Measurements from ENCODE around the gene BBS9. TPM values are rescaled to one million over a fixed set of nuclear protein-coding genes. Genes with fewer than 3 reads are reported as not detected.

The BBS9 gene
- total RNA-seq, 1 experiment from 2014 or later, result 26.4 TPM

DNA sequence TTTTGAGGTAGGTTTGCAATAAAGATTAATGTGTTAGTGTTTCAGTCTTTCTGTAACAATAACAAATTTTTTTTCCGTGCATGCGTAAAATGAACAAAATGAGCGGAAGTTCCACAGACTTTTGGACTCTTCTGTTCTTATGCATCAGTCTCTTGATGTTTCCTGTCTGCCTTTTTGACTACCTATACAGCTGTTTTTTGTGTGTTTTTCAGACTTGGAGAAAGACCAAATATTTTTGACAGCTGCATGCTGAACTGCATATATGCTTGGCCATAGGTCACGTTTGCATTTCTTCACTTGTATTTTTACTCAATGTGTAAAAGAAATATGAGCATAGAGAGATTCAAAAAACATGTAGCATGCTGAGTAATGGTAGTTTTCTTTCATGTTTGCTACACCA is 119.3 kb downstream of the BBS9 start:
- no CpG with 5 or more reads among the region's 4 CpGs for WGBS (ENCODE audit: extremely low coverage, insufficient read length, low lambda C conversion rate)

More for the DNA sequence above, 119.3 kb downstream of the BBS9 start:
- 0 out of 7 replicates have a peak, but pooled peaks cover 0 to 3% (median 0%) of the 10 kb centered on the region in 3 experiments for H3K36me3 Mint-ChIP-seq (ENCODE audit: insufficient read depth in 1 of 3, low read depth in 3 of 3)
- H3K56ac ChIP-seq (ENCODE audit: insufficient read length, low read depth, low read length), result no peak overlapping the region
- no peak overlapping the region for H4K8ac ChIP-seq (replicated peaks; ENCODE audit: insufficient read length, low read depth, low read length)
- H3K9me3 Mint-ChIP-seq, result peaks cover 0 to 2% of the 10 kb centered on the region in 2 experiments; a peak in 2 of 5 replicates
- peak overlapping the region; percentile 26 for H2BK20ac ChIP-seq (ENCODE audit: low read depth, low read length, poor library complexity, severe bottlenecking)
- no peak overlapping the region for H2BK12ac ChIP-seq (ENCODE audit: insufficient read length, low read depth, low read length)
- no peak overlapping the region for H3T11ph ChIP-seq (ENCODE audit: low read length)
- no peak overlapping the region for H3K9ac ChIP-seq (ENCODE audit: extremely low read depth, insufficient read length, low read length)
- H2AFZ ChIP-seq (ENCODE audit: low read length), result no peak overlapping the region
- no peak overlapping the region for H2BK120ac ChIP-seq (ENCODE audit: low read depth, low read length, poor library complexity, severe bottlenecking)
- H3K18ac ChIP-seq (ENCODE audit: insufficient read length, low read depth, low read length), result no peak overlapping the region
- H3K4ac ChIP-seq (ENCODE audit: low read depth, low read length), result no peak overlapping the region
- H3K4me1 Mint-ChIP-seq, result peaks cover 0 to 6% of the 10 kb centered on the region in 2 experiments; a peak in 1 of 4 replicates
- H3K4me3 Mint-ChIP-seq, result no peak overlapping the region
- H2BK5ac ChIP-seq (ENCODE audit: insufficient read length, low read length), result no peak overlapping the region
- no peak overlapping the region for H3K4me2 ChIP-seq (ENCODE audit: insufficient read depth, insufficient read length, low read length)
- H3K79me2 ChIP-seq (ENCODE audit: insufficient read depth, low read length), result 0 out of 2 replicates have a peak, but pooled peaks cover 2% of the 10 kb centered on the region
- no peak overlapping the region for H4K91ac ChIP-seq (ENCODE audit: insufficient read length, low read depth, low read length)
- no peak overlapping the region for H3K27ac ChIP-seq (ENCODE audit: insufficient read length, low read depth, low read length)
- no peaks in the 10 kb centered on the region for H3K4me1 ChIP-seq (ENCODE audit: insufficient read depth, low read length)
- DNase-seq, result no peak
- no peaks in the 10 kb centered on the region for H3K27me3 Mint-ChIP-seq (ENCODE audit: low read depth)
- no peaks in the 10 kb centered on the region for H3K23me2 ChIP-seq (ENCODE audit: insufficient read length, low read depth, low read length, poor library complexity, severe bottlenecking)
- no peak overlapping the region for H4K5ac ChIP-seq (ENCODE audit: insufficient read length, low read depth, low read length)
- no peak overlapping the region for H3K27ac Mint-ChIP-seq
- H4K20me1 ChIP-seq (ENCODE audit: control insufficient read depth, insufficient read depth, insufficient read length), result no peaks in the 10 kb centered on the region
- H3K9me3 ChIP-seq (ENCODE audit: control insufficient read depth, low read depth, low read length), result no peaks in the 10 kb centered on the region
- no peak overlapping the region for H3K23ac ChIP-seq (ENCODE audit: insufficient read length, low read depth, low read length)
- no peak overlapping the region for H2AK5ac ChIP-seq (ENCODE audit: insufficient read length, low read length)
- TF ChIP-seq, protein P1, sequence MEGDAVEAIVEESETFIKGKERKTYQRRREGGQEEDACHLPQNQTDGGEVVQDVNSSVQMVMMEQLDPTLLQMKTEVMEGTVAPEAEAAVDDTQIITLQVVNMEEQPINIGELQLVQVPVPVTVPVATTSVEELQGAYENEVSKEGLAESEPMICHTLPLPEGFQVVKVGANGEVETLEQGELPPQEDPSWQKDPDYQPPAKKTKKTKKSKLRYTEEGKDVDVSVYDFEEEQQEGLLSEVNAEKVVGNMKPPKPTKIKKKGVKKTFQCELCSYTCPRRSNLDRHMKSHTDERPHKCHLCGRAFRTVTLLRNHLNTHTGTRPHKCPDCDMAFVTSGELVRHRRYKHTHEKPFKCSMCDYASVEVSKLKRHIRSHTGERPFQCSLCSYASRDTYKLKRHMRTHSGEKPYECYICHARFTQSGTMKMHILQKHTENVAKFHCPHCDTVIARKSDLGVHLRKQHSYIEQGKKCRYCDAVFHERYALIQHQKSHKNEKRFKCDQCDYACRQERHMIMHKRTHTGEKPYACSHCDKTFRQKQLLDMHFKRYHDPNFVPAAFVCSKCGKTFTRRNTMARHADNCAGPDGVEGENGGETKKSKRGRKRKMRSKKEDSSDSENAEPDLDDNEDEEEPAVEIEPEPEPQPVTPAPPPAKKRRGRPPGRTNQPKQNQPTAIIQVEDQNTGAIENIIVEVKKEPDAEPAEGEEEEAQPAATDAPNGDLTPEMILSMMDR (conservative IDR thresholded peaks at IDR 0.05), result no peak
- no peak overlapping the region for H3K14ac ChIP-seq (ENCODE audit: insufficient read depth, low read length)
- H2BK15ac ChIP-seq (ENCODE audit: low read depth, low read length), result no peak overlapping the region
- no peaks in the 10 kb centered on the region for H3K27me3 ChIP-seq (ENCODE audit: insufficient read depth, low read length)
- no peaks in the 10 kb centered on the region for H3K79me1 ChIP-seq (ENCODE audit: insufficient read depth, low read depth, low read length, poor library complexity, severe bottlenecking)
